ENCODE measurements around the gene NTSR1.

Gene NTSR1

GRCh38 chr20:62709537-62709905, 885 bp downstream of the NTSR1 start:
- no peak for DNase-seq (ENCODE audit: low read depth in 2 of 2)

GRCh38 chr20:62710221-62710885, 1.7 kb downstream of the NTSR1 start:
- DNase-seq (ENCODE audit: low read depth in 2 of 2) = no peak

GRCh38 chr20:62710886-62711702, 2.5 kb downstream of the NTSR1 start:
- peak in 1 of 2 donors; percentile 14 for DNase-seq (ENCODE audit: low read depth in 2 of 2)

GRCh38 chr20:62711703-62712101, 3.1 kb downstream of the NTSR1 start:
- DNase-seq (ENCODE audit: low read depth in 2 of 2) = no peak

- DNase-seq (ENCODE audit: low read depth in 2 of 2) = no peak
These were observed 4.0 kb downstream of the NTSR1 start for GRCh38 chr20:62712606-62713005.

GRCh38 chr20:62714006-62714405, 5.4 kb downstream of the NTSR1 start:
- DNase-seq (ENCODE audit: low read depth in 2 of 2) = no peak

- DNase-seq (ENCODE audit: low read depth in 2 of 2) = no peak
These were observed 6.2 kb downstream of the NTSR1 start for GRCh38 chr20:62714799-62715198.

- no peak for DNase-seq (ENCODE audit: low read depth in 2 of 2)
These were observed 6.6 kb downstream of the NTSR1 start for GRCh38 chr20:62715201-62715600.

GRCh38 chr20:62716198-62716940, 7.7 kb downstream of the NTSR1 start:
- DNase-seq (ENCODE audit: low read depth in 2 of 2) = peak in 1 of 2 donors; percentile 14

- no peak for DNase-seq (ENCODE audit: low read depth in 2 of 2)
These were observed 8.3 kb downstream of the NTSR1 start for GRCh38 chr20:62716941-62717310.

- DNase-seq (ENCODE audit: low read depth in 2 of 2) = no peak
These were observed 9.3 kb downstream of the NTSR1 start for GRCh38 chr20:62717933-62718332.

- DNase-seq (ENCODE audit: low read depth in 2 of 2) = no peak
These were observed 9.9 kb downstream of the NTSR1 start for GRCh38 chr20:62718546-62718945.

- no peak for DNase-seq (ENCODE audit: low read depth in 2 of 2)
These were observed 10.8 kb downstream of the NTSR1 start for GRCh38 chr20:62719250-62719935.

GRCh38 chr20:62721511-62722370, 13.1 kb downstream of the NTSR1 start:
- no peak for DNase-seq (ENCODE audit: low read depth in 2 of 2)

- no peak for DNase-seq (ENCODE audit: low read depth in 2 of 2)
These were observed 14.0 kb downstream of the NTSR1 start for GRCh38 chr20:62722627-62723026.

GRCh38 chr20:62723351-62723750, 14.7 kb downstream of the NTSR1 start:
- no peak for DNase-seq (ENCODE audit: low read depth in 2 of 2)

- DNase-seq (ENCODE audit: low read depth in 2 of 2) = no peak
These were observed 15.3 kb downstream of the NTSR1 start for GRCh38 chr20:62723768-62724450.

GRCh38 chr20:62724692-62725595, 16.3 kb downstream of the NTSR1 start:
- no peak for DNase-seq (ENCODE audit: low read depth in 2 of 2)

GRCh38 chr20:62725596-62726268, 17.1 kb downstream of the NTSR1 start:
- no peak for DNase-seq (ENCODE audit: low read depth in 2 of 2)

All from stimulated activated CD8-positive, alpha-beta memory T cell treated with anti-CD3 and anti-CD28 coated beads, Interleukin-2, amount 100 ng/mL, for 1 hour (primary cell).